Measurements from ENCODE around the gene TMEM134.
"Not testable (repeated sequence)": the region's sequence is repeated elsewhere in the genome, so short reads cannot be mapped to it uniquely, and the experiment has no call there.

The TMEM134 gene

DNA sequence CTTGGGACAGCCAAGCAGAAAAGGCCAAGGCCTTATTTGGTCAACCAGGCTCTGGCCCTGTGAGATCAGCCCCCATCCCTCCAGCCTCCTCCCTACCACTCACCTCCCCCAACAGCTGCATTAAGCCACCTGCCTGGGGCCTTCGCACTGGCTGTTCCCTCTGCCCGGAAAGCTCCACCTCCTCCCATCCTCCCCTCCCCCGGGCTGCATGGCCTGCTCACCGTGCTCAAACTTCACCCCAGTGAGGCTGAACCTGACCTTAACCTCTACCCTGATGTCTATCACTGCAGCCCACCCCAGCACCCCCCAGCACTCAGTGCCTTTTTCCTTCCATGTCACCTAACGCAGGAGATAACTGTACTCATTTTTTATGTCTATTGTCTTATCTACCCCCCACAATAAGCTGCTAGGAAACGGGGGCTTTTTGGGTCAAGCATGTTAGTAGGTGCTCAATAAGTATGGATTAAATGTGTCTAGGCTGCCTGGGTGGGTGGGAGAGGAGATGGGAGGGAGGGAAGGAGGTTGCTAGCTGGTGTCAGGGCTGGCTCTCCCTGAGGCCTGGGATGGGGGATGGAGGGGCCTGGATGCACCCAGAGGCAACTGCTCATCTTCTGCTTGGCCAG, 32.5 kb downstream of the TMEM134 start:
- DNase-seq, result peak in 3 of 4 experiments; percentile 41 to 53 (median 42)

DNA sequence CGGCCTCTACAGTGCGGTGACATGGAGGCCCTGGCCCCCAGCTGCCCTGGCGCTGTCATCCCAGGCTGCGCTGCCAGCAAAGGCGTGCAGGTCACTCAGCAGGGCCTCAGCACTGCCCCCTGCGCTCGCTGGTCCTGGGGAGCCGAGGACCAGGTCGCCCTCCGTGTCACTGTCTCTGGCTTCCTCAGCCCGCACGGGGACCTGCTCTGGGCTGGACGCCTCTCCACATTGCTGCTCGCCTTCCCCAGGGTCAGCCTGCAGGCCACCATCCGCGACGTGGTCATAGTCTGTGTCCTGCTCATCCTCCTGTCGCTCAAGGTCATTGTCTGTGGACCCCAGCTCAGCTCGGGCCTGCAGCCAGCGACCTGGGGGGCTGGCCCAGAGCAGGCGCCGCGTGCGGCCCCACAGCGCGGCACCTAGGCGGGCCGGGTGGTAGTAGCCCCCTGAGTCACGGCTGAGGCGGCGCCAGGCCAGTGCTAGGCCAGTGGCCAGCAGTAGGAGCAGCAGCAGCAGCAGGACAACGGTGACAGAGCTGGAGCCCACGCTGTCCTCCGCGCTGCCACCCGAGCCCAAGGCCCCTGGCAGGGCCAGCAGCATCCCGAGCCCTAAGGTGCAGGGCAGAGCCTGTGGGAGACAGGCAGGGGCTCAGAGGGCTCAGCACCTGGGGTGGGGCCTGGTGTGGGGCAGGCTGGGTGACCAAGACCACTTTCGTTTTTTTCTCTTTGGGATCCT, 33.2 kb downstream of the TMEM134 start:
- DNase-seq, result no peak

DNA sequence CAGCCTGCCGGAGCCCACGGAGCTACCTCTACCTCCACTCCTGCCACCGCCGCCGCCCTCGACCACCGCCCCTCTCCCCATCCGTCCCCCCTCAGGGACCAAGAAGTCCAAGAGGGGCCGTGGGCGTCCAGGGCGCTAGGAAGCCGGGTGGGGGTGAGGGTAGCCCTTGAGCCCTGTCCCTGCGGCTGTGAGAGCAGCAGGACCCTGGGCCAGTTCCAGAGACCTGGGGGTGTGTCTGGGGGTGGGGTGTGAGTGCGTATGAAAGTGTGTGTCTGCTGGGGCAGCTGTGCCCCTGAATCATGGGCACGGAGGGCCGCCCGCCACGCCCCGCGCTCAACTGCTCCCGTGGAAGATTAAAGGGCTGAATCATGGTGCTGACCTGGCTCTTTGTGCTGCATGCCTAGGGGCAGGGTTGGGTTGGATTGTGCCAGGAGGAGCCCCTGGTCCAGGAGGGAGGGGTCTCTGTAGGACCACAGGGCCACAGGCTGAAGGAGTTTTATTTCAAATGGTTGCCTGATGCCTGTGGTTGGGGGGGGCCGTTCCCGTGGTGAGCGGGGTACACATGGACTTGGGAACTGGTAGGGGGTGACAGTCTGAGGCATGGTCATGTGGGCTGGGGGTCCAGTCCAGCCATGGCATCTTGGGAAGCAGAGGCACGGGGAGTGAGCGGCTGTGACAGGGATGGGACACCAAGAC, 33.9 kb downstream of the TMEM134 start:
- no peak for DNase-seq

DNA sequence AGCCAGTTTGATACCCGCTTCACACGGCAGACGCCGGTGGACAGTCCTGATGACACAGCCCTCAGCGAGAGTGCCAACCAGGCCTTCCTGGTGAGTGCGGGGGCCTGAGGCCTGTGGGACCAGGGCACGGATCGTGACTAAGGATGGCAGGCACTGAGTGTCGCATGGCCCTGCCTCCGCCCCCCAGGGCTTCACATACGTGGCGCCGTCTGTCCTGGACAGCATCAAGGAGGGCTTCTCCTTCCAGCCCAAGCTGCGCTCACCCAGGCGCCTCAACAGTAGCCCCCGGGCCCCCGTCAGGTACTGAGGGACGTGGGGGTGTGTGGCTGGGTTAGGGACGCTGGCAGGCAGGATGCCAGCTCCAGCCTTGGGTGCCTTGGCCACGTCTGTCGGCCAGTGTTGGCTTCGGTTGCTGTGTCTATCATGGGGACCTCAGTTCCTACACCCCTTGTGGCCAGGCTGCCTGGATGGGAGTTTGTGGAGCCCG, 34.6 kb downstream of the TMEM134 start:
- DNase-seq, result no peak

DNA sequence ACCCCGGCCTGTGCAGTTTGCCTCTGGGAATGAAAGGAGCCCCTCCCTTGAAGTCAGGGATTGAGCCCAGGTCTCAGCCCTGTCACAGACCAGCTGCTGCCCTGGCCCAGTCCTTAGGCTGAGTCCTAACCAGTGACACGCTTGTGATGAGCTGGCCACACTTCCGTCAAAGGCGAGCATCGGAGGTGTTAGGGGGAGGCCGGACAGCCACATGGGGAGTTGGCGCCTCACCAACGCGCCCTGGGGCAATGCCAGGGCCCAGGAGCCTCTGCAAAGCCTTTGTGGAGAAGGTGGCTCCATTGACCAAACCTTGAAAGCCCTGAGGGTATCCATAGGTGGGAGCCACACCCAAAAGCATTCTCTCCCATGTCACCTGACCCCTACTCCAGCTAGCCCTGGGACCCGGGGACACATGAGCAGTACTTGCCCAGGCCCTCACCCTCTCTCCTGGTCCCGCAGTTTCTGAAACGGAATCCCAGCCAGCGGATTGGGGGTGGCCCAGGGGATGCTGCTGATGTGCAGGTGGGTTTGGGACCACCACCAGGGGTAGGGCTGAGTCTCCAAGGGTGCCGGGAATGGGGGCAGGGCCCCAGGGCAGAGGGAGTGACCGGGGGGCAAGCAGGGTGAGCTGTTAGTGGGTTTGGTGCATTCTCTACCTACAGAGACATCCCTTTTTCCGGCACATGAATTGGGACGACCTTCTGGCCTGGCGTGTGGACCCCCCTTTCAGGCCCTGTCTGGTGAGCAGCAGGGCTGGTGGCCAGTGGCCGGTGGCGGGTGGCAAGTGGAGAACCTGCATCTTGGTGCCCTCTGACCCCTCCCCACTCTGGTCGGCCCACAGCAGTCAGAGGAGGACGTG, 35.3 kb downstream of the TMEM134 start:
- no peak for DNase-seq

DNA sequence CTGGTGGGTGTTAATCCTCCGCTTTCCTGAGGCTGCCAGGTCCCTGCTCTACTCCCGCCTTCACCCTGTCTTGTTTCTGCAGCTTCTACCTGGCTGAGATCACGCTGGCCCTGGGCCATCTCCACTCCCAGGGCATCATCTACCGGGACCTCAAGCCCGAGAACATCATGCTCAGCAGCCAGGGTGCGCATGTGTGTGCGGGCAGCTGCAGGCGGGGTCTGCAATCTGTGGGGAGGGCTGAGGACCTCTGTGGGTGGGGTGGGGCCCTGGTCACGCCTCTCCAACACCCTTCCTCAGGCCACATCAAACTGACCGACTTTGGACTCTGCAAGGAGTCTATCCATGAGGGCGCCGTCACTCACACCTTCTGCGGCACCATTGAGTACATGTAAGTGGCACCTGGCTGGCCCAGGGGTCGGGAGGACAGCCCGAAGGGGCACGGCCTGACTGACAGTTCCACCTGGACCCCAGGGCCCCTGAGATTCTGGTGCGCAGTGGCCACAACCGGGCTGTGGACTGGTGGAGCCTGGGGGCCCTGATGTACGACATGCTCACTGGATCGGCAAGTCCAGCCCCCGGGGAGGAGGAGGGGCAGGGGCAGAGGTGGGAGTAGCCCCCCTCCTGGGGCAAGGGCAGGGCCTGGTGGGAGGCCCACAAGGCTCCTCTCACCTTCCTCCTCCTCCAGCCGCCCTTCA, 36.2 kb downstream of the TMEM134 start:
- no peak for DNase-seq

DNA sequence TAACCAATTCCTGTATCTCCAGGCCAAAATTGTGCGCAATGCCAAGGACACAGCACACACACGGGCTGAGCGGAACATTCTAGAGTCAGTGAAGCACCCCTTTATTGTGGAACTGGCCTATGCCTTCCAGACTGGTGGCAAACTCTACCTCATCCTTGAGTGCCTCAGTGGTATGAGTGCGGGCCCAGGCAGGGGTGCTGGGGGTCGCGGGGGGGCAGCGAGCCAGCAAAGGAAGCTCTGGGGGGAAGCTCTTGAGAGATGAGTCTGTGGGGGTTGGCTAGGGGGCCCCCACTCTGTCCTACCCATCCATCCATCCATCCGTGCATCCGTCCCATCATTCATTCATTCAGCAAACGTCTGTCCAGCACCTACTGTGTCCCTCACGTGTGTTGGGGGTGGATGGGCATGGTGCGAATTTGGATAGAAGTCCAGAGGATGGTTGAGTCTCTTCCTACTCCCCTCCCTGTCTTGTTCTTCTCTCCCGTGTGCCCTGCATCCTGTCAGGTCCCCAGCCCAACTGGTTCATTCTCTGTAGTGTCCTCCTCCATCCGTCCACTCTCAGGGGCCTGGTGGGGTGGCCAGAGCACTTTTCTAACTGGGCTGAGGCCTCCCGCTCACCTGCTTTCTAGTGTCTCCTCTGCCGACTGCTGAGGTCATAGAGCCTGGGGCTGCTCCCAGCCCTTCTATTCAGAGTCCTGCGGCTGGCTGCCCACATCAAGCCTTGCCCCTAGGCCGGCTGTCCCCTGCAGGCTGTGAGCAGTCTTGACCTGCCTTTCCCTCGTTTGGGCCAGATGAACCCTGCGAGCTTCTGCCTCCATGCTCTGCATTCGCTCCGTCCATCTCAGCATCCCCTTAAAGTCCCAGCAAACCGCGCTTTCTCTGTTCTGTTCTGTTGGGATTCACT, 37.5 kb downstream of the TMEM134 start:
- no peak for DNase-seq

DNA sequence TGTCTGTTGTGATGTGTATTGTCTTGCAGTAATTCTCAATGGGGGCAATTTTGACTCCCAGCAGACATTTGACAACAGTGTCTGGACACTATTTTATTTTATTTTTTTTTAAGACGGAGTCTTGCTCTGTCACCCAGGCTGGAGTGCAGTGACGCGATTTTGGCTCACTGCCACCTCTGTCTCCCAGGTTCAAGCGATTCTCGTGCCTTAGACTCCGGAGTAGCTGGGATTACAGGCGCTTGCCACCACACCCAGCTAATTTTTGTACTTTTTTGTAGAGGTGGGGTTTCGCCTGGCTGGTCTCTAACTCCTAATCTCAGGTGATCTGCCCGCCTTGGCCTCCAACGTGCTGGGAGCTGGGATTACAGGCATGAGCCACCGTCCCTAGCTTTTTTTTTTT, 39.3 kb downstream of the TMEM134 start:
- DNase-seq, result no peak

DNA sequence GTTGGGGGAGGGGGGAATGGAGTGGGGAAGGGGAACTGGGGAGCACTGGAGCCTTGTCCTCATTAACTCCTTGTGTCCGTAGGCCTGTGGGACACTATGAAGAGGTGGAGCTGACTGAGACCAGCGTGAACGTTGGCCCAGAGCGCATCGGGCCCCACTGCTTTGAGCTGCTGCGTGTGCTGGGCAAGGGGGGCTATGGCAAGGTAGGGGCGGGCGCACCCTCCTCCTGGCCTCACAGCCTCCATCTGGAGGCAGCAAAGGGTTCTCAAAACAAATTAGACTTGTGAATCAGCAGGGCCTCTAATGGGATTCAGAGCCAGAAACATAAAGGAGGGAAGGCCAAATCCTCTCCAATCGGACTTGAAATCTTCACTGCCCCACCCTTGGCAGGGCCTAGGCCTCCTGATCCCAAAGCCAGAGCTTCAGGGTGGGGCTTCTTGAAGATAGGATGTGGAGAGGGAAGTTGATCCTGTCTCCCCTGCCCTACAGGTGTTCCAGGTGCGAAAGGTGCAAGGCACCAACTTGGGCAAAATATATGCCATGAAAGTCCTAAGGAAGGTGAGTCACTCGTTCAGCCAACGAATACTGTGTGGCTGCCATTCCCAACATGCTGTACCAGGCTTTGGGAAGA, 39.9 kb downstream of the TMEM134 start:
- DNase-seq, result no peak

DNA sequence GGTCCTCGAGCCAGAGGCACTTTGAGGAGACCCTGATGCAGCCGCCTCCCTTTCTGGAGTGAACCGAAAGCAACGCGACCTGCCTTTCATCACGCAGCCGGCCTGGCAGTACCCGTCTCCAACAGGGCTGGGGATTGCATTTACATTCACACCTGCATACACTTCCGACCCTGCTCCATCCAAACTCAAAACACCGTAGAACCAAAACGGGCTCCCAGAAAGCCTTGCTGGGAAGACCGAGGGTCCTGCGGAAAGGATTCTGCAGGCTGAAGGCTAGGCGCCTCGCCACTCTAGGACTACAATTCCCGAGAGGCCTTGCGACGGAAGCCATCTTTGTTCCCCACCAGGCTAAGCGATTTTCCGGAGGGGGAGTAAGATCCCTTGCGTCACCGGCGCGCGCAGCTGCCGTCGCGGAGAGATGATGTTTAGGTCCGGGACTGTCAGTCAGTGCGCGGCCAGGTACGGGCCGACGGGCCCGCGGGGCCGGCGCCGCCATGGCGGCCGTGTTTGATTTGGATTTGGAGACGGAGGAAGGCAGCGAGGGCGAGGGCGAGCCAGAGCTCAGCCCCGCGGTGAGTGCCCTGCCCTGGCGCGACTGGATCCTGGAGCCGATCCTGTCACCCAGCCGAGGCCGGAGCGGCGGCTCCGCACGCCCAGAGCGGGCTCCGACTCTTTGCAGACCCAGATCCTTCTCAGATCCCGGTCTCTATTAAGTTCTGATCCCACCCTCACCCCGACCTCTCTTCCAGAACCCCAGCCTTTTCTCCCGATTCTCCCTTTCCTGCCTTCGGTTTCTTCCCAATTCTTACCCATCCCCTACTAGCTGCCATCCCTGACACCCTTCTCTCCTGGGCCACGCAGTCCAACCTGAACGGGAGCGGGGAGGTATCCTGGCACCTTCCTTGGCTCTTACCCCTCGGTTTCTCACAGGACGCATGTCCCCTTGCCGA, 40.7 kb downstream of the TMEM134 start, which contains the start of gene RPS6KB2:
Gene RPS6KB2 (plus strand): TSS at position 443 of the 950 bp plus-strand sequence. CDS start 52 bp downstream, at position 495.
- DNase-seq, result peak; percentile 94 to 99 (median 98)

DNA sequence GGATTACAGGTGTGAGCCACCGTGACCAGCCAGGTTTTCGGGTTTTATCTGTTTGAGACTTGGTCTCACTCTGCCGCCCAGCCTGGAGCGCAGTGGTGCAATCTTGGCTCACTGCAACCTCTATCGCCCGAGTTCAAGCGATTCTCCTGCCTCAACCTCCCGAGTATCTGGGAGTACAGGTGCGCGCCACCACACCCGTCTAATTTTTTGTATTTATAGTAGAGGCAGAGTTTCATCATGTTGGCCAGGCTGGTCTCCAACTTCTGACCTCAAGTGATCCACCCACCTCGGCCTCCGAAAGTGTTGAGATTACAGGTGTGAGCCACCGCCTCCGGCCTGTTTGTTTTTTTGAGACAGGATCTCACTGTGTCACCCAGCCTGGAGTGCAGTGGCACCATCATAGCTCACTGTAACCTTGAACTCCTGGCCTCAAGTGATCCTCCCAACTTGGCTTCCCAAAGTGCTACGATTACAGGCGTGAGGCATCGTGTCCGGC, 41.6 kb downstream of the TMEM134 start:
- DNase-seq, result not testable (repeated sequence)

DNA sequence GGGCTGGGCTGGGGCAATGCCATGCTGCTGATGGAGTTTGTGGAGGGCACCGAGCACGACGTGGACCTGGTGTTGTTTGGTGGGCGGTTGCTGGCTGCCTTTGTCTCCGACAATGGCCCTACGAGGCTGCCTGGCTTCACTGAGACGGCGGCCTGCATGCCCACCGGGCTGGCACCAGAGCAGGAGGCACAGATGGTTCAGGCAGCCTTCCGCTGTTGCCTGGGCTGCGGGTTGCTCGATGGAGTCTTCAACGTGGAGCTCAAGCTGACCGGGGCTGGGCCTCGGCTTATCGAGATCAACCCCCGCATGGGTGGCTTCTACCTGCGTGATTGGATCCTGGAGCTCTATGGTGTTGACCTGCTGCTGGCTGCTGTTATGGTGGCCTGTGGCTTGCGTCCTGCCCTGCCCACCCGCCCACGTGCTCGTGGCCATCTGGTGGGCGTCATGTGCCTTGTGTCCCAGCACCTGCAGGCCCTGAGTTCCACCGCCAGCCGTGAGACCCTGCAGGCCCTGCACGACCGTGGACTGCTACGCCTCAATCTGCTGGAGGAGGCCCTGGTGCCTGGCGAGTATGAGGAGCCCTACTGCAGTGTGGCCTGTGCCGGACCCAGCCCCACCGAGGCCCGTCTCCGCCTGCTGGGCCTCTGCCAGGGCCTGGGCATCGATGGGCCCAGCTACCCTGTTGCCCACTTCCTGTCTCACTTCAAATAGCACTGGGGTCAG, 45.0 kb downstream of the TMEM134 start:
- DNase-seq, result no peak

DNA sequence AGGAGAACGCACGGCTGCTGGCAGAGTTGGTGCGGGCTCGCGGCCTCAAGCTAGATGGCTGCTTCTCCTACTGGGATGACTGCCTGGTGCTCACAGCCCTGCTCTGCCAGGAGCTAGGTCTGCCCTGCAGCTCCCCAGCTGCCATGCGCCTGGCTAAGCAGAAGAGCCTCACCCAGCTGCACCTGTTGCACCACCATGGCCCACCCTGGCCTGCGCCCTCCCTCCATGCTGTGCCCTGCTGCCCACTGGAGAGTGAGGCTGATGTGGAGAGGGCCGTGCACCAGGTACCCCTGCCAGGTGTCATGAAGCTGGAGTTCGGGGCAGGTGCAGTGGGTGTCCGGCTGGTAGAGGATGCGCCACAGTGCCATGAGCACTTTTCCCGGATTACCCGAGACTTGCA, 45.6 kb downstream of the TMEM134 start:
- no peak for DNase-seq

DNA sequence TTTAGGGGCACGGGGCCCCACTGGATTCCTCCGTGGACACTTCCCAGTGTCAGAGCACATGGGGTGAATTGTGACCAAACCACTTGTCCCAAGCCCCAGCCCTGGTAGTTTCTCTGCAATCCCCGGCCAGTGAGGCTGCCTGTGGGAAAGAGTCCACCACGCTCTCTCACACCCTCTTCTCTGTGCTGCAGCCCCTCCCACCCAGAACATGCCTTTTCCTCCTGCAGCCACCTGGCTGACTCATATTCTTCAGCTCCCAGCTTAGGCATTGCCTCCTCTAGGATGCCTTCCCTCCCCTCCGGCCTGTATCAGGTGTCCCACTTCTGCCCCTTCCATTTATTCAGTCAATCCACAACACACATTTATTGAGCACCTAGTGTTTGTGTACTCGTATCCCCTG, 46.2 kb downstream of the TMEM134 start:
- DNase-seq, result no peak

DNA sequence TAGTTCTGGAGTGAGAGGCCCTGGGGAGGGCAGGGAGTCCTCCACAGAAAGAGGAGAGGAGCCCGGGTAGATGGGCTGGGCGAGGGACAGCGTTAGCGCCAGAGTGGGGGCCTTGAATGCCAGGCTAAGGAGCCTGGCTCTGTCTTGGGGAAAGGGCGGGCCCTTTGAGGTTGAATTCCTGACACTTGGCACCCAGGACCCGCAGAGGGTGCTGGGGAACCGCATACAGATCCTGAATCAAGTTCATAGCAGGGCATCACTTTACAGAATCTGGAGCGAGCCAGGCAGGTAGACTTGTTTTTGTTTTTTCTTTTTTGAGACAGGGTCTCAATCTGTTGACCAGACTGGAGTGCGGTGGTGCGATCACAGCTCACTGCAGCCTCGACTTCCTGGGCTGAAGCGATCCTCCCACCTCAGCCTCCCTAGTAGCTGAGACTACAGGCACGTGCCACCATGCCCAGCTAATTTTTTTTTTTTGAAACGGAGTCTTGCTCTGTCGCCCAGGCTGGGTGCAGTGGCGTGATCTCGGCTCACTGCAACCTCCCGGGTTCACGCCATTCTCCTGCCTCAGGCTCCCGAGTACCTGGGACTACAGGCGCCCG, 47.5 kb downstream of the TMEM134 start:
- no peak for DNase-seq

DNA sequence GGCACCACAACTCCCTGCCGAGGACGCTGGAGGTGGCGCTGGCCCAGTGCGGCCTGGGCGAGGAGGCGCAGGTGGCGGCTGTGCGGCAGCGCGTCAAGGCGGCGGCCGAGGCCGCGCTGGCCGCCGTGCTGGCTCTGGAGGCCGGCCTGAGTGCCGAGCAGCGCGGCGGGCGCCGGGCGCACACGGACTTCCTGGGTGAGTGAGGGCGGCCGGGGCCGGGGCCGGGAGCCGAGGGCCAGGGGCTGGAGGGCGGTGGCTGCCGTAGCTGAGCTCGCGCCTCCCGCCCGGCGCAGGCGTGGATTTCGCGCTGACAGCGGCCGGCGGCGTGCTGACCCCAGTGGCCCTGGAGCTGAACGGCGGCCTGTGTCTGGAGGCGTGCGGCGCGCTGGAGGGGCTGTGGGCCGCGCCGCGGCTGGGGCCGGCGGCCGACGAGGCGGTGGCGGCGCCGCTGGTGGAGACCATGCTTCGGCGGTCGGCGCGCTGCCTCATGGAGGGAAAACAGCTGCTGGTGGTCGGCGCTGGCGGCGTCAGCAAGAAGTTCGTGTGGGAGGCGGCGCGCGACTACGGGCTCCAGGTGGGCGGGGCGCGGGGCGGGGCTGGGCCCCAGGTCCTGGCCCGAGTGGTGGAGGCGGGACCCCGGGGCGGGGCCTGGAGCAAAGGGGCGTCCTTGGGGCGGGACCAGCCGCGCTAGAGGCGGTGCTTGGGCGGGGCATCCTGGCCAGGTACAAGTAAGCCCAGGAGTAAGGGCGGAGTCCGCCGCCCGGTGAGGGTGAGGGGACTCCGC, 48.2 kb downstream of the TMEM134 start:
- peak; percentile 98 to 99 (median 99) for DNase-seq

DNA sequence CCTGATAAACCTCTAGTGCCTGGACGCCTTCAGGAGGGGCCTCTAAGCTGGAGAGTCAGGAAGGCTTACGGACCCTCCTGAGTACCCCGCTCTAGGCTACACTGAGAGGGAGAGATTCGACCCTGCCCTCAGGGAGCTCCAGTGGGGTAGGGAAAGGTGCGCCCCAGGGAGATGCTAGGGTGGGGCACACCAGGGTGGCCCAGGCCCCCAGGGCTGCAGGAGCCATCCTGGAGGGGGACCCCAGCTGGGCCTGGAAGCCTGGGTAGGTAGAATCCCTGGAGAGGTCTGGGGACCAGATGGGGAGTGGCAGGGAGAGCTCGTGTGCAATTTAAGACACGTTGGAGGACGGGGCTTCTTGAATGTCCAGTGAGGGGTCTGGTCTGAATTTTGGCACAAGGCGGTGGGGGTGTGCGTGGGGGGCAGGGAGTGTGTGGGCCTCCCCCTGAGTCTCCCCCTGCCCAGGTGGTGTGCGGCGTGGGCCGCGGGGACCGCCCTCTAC, 48.9 kb downstream of the TMEM134 start:
- no peak for DNase-seq
